SHP77 (cell line): ENCODE measurements around the gene CTNND2.
A peak's percentile ranks its signal among the peaks of the same experiment; 100 is the strongest.
"Not testable (repeated sequence)": the region's sequence is repeated elsewhere in the genome, so short reads cannot be mapped to it uniquely, and the experiment has no call there.

Experiments used
- DNase-seq, 2 experiments: peaks; one replicate each; lab custom pipeline; 2025; lab: John Stamatoyannopoulos, UW

The CTNND2 gene

DNA sequence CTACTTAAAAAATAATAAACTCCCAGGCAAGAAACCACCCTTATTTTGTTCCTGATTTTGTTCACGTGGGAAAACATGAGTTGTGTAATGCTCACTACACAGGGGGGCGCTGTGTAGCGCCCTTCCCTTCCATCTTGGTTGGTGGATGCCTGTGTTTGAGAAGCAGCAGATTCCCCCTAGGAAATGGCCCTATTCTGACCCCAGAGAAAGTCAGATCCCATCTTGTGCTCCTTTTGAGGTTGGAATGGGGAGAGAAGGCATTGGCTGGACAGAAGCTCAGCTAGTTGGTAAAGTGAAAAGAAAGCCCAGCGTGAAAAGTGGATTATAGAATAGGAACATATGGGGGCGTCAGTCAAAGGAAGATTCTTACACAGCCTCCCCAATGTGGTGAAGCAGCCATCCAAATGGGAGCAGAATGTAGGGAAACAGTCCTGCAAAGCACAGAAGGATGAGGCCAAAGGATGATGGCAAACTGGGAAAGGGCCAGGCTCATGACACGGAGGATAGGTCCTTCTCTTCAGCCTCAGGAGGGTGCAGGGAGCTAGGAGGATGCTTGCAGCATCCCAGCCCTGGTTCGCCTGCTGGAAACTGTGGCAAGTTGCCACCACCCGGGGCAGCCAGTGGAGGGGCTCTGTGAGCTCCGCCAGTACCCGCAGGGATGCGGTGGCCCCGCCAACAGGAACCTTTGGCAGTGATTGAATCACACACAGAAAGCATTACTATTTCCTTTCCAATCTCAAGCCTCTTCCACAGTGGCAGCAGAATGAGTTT, 829.0 kb downstream of the CTNND2 start:
- DNase-seq, result no peak

- no peak for DNase-seq
Observed at GRCh38 chr5:11072568-11072967, 831.7 kb downstream of the CTNND2 start.

DNA sequence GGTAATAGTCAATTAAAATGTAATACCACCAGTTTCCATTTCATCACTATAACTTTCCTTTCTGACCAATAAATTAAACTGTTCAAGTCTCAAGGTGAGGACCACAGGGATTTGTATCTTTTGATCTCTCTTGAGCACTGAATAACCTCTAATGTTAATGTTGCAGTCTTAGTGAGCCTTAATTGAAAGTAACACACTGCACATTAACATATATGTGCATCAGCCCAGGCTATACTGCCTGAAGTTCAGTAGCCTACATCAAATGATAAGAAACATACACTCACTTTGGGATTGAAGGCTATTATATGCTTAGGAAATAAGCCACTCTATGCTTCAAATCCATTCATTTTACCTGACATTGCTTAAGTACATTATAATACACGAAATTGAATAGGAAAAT, 832.2 kb downstream of the CTNND2 start:
- DNase-seq, result no peak

DNA sequence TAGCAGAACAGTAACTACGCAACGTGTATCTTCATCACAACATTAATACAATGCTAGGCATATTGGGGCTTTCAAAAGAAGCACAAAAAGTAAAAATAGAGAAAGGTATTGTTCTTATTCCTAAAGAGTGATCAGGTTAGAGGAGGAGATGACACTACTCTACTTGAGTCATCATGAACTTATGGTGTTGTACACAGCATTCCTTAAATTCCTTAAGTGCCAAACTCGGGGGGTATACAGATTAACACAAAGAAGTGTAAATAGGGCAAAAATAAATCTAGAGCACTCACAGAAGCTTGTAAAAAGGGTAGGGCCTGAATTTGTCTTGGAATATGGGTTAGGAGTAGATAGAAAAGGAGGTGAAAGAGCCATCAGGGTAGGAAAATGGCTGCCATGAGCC, 835.2 kb downstream of the CTNND2 start:
- DNase-seq, result no peak

DNA sequence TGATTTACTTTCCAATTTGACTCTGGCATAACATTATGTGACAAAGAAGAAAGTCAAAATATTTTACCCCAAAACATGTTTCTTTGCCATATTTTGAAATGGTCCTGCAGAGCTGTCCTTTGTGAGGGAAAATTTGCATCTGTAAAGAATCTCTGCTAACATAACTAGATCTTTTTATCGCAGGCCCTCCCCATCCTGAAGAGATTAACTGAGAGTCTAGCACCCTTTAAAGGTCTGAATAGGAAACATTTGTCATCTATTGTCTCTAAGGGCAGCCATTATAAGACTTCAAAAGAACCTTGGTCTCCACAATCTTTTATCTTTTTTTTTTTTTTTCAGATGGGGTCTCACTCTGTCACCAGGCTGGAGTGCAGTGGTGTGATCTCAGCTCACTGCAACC, 838.5 kb downstream of the CTNND2 start:
- DNase-seq, result not testable (repeated sequence)

- DNase-seq, result no peak
Observed at GRCh38 chr5:11064763-11065450, 839.3 kb downstream of the CTNND2 start.

DNA sequence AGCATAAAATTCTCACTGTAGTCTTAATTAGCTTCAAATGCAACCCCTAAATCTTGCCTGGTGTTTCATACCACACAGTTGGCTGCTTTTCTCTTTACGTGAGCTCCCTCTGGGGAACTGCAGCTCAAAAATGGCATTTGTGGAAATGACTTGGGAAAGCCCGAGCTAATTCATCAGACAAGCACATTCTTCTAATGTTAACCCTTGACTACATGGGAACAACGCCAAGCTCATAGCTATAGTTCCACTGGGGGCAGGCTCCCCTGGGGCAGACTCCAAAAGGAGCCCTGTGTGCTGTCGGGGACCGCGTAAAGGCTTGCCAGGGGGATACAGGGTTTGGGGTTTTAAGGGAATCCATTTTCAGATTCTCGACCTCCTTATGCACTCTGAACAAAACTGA, 841.8 kb downstream of the CTNND2 start:
- DNase-seq, result no peak

GRCh38 chr5:11056560-11056959, 847.7 kb downstream of the CTNND2 start:
- DNase-seq, result no peak

DNA sequence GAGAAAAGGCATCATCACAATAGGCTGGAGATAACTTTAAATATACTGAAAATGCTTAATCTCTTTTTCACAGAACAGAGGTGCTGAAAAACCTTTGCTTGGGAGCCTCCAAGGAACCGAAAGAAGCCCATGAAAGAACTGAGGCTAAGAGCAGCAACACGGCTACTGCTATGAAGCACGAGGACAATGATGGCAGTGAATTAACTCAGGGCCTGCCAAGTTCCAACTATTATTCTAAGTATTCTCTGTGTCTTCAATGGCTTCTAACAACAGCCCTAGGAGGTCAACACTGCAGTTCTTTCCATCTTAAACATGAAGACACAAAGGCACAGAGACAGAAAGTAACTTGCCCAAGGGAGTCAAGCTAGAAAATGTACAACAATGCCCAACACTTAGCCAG, 850.2 kb downstream of the CTNND2 start:
- no peak for DNase-seq

GRCh38 chr5:11052871-11053270, 851.4 kb downstream of the CTNND2 start:
- DNase-seq, result no peak

GRCh38 chr5:11050596-11051304, 853.5 kb downstream of the CTNND2 start:
- no peak for DNase-seq

DNA sequence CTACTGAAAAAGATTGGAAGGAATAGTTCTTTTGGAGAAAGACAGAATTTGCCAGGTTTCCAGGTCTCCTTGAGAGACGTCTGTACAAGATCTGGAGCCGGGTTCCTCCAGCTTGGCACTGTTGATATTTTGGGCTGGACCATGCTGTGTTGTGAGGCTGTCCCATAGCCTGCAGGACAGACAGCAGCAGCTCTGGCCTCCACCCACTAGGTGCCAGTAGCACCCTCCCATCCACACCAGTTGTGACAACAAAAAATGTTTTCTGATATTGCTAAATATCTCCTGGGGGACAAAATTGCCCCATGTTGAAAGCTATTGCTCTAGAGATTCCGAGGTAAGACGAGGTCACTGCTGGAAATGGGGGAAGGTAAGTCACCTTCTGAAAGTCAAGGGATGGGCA, 855.5 kb downstream of the CTNND2 start:
- DNase-seq, result no peak

DNA sequence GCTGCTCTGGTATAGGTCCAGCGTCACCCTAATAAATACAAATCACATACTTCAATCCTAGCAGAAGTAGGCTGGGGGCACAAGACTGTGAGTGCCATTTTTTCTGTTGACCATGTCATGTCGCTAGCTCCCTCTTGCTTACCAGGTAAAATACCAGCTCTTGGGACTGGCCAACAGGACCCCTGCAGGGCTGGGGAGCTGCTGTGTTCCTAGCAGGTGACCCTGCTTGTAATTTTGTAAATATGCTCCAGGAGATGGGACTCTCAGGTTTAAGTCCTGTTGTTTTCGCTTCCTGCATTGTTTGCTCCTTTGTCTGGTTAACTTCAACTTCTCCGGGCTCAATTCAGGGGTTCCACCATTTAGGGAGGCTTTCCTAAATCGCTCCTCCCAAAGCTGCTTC, 856.6 kb downstream of the CTNND2 start:
- no peak for DNase-seq

- DNase-seq, result no peak
Observed at GRCh38 chr5:11047030-11047429, 857.2 kb downstream of the CTNND2 start.

DNA sequence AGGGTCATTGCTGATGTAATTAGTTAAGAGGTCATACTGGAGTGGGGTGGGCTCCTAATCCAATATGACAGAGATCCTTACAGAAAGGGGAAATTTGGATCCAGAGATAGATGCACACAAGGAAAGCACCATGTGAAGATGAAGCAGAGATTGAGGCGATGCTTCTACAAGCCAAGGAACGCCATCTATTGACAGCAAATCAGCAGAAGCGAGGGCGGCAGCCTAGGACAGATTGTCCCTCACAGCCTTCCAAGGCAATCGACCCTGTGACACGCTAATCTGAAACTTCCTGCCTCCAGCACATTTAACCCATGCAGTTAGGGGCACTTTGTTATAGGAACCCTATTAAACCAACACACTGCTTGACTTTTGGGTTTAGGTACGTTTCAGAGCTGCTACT, 858.1 kb downstream of the CTNND2 start:
- peak in 1 of 2 experiments; percentile 43 for DNase-seq

- no peak for DNase-seq
Observed at GRCh38 chr5:11045411-11045810, 858.8 kb downstream of the CTNND2 start.

- no peak for DNase-seq
Observed at GRCh38 chr5:11044581-11044980, 859.7 kb downstream of the CTNND2 start.

- DNase-seq, result no peak
Observed at GRCh38 chr5:11043881-11044280, 860.4 kb downstream of the CTNND2 start.

GRCh38 chr5:11040345-11040744, 863.9 kb downstream of the CTNND2 start:
- no peak for DNase-seq

GRCh38 chr5:11038772-11039171, 865.5 kb downstream of the CTNND2 start:
- DNase-seq, result peak; percentile 37 to 45

DNA sequence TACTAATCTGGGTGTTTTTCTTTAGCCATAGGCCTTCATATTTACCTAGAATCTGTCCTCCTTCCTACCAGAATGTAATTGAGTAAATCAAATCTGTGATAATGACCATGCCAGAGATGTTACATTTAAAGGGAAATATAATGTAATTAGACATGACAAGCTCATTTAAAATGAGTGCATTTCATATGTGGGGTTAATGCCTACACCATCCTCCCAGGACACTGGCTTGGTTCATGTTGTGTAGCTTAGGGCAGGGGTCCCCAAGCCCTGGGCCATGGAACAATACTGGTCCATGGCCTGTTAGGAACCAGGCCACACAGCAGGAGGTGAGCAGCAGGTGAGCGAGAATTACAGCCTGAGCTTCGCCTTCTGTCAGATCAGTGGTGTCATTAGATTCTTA, 866.3 kb downstream of the CTNND2 start:
- no peak for DNase-seq

DNA sequence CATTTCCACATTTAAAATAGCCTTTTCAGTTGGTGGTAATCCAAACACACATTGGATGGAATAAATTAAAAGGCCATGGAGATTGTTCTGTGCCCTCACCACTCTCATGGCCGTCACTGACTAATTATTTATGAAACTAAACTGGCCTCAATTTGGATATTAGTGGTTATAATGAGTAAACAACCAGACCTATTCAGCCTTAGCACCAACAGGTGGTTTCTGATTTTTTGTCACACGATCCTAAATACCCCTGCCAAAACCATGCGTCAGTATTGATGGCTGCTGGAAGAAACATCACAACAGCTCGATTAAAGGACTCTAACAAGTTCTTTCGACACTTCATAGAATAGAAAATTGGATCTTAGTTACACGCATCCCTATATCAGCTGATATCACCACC, 867.2 kb downstream of the CTNND2 start:
- no peak for DNase-seq

DNA sequence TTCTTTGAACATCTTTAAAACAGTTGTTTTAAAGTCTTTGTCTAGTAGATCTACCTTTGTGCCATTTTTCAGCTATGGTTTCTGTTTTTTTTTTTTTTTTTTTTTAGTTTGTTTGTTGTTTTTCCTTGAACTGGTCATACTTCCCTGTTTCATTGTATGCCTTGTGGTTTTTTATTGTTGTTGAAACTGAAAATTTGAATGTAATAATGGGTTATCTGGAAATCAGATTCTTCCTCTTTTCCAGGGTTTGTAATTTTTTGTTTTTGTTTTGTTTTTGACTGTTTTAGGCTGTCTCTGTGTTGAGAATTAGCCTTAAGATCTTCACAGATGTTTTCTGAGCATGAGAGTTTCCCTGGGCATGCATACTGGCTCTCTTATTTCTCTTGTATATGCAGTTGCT, 873.6 kb downstream of the CTNND2 start:
- no peak for DNase-seq
